Keratinocyte (primary cell): ENCODE data around the gene HOXA10.

Experiments
- EZH2 ChIP-seq: IDR thresholded peaks from one replicate; pipeline ENCODE4 v1.6.1; 2012; ENCODE audit warnings: inconsistent platforms, mild to moderate bottlenecking, low read length, moderate library complexity
- TF ChIP-seq, protein P1 (sequence below), 3 experiments: IDR thresholded peaks in 1 of 3; conservative IDR thresholded peaks in 1 of 3; optimal IDR thresholded peaks in 1 of 3; 2 replicates in 2 of 3; 3 replicates in 1 of 3; pipeline versions ENCODE3 to v1.5.1; 2011; ENCODE audit warnings: low read length in 3 of 3, mild to moderate bottlenecking in 3 of 3, moderate library complexity in 2 of 3, control low read depth in 1 of 3, inconsistent platforms in 1 of 3; ENCODE audit not compliant: insufficient read depth in 2 of 3; ENCODE audit errors: extremely low read depth in 1 of 3

DNA sequence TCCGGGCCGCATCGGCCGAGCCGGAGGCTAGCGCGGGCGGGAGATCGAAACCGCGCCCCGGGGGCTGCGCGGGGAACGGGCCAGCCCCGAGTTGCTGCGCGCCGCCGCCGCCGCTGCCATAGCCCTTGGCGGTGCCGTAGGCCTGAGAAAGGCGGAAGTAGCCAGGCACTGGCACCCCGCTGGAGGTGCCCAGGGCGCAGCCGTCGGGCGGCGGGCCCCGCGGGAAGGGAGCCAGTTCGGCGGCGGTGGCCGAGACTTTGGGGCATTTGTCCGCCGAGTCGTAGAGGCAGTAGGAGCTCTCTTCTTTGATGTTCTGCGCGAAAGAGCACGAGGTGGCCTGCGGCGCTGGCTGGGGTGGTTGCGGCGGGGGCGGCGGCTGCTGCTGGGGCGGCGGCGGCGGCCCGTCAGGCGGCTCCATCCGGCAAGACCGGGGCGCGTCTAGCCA is 587 bp downstream of the HOXA10 start:
- TF ChIP-seq, protein P1, sequence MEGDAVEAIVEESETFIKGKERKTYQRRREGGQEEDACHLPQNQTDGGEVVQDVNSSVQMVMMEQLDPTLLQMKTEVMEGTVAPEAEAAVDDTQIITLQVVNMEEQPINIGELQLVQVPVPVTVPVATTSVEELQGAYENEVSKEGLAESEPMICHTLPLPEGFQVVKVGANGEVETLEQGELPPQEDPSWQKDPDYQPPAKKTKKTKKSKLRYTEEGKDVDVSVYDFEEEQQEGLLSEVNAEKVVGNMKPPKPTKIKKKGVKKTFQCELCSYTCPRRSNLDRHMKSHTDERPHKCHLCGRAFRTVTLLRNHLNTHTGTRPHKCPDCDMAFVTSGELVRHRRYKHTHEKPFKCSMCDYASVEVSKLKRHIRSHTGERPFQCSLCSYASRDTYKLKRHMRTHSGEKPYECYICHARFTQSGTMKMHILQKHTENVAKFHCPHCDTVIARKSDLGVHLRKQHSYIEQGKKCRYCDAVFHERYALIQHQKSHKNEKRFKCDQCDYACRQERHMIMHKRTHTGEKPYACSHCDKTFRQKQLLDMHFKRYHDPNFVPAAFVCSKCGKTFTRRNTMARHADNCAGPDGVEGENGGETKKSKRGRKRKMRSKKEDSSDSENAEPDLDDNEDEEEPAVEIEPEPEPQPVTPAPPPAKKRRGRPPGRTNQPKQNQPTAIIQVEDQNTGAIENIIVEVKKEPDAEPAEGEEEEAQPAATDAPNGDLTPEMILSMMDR (optimal IDR thresholded peaks at IDR 0.05 in 1 of 3, IDR thresholded peaks at IDR 0.05 in 1 of 3, conservative IDR thresholded peaks at IDR 0.05 in 1 of 3; ENCODE audit: extremely low read depth in 1 of 3, insufficient read depth in 2 of 3, low read length in 3 of 3): no peak
- TF ChIP-seq EZH2: no peak
